AG20443 (cell line): ENCODE data around the gene BLTP1.

Source experiments
- DNase-seq: peaks from one replicate; pipeline ENCODE4 v3.0.0; 2012; ENCODE audit warnings: low spot score, mixed read lengths

The BLTP1 gene

DNA sequence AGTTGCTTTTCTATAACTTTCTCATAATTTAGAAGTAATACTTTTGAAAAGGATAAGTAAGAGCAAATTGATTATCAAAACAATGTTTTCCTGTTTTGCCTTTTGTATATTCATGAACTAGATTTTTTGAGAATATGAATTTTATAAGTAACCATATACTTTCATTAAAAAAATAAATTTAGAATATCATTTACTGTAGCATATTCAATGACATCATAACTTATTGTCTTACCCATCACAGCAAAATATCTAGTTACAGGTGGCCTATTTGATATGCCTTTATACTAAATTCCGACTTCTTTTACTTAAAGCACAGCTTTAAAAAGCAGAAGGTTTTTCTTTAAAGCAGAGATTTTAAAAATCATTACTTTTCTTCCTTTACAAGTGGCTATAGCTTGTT is 20.1 kb downstream of the BLTP1 start:
- DNase-seq: no peak

DNA sequence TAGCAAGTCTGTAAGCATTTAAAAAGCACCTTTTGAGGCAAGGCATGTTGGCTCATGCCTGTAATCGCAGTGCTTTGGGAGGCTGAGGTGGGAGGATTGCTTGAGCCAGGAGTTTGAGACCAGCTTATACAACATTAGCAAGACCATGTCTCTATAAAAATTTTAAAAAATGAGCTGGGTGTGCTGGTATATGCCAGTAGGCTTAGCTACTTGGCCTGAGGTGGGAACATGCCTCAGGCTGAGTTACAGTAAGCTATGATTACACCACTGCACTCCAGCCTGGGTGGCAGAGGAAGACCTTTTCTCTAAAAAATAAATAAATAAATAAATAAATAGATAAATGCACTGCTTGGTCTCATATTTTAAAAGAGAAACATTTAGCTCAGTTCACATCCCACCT is 26.8 kb downstream of the BLTP1 start:
- no peak for DNase-seq

- DNase-seq: no peak
Measured at GRCh38 chr4:122195718-122196117, 43.6 kb downstream of the BLTP1 start.
